MM.1S (cell line): Measurements from ENCODE around the gene LACRT.

Experiments used
- DNase-seq: peaks from one replicate; pipeline ENCODE4 v3.0.0-alpha.2; 2015
- H2AFZ ChIP-seq: fragments of 300-600 bp; sonication (generic); 2 replicates; pipeline ENCODE4 v1.6.0; 2016; ENCODE audit warnings: antibody characterized with exemption, low read length
- H3F3A ChIP-seq: fragments of 300-600 bp; sonication (generic); 2 replicates; pipeline ENCODE4 v1.6.1; 2016; ENCODE audit warnings: mild to moderate bottlenecking, antibody characterized with exemption, low read length, moderate library complexity, mixed read lengths; ENCODE audit not compliant: insufficient read depth
- H3K27ac ChIP-seq: fragments of 300-600 bp; sonication (generic); 2 replicates; pipeline ENCODE4 v1.5.1; 2016; ENCODE audit warnings: mild to moderate bottlenecking, low read length
- H3K27me3 ChIP-seq: fragments of 300-600 bp; sonication (generic); replicated peaks from 2 replicates; pipeline ENCODE4 v1.6.0; 2016; ENCODE audit warnings: low read length; ENCODE audit not compliant: insufficient read depth
- H3K36me3 ChIP-seq: fragments of 300-600 bp; sonication (generic); replicated peaks from 2 replicates; pipeline ENCODE4 v1.6.1; 2016; ENCODE audit warnings: mild to moderate bottlenecking, low read length, mixed read lengths; ENCODE audit not compliant: insufficient read depth
- H3K4me1 ChIP-seq: fragments of 300-600 bp; sonication (generic); 2 replicates; pipeline ENCODE4 v1.6.1; 2016; ENCODE audit warnings: low read length, mixed read lengths
- H3K4me2 ChIP-seq: fragments of 300-600 bp; sonication (generic); 2 replicates; pipeline ENCODE4 v1.6.0; 2016; ENCODE audit warnings: low read depth, low read length
- H3K4me3 ChIP-seq: fragments of 300-600 bp; sonication (generic); 2 replicates; pipeline ENCODE4 v1.5.1; 2016; ENCODE audit warnings: low read length, mixed read lengths
- H3K79me2 ChIP-seq: fragments of 300-600 bp; sonication (generic); 2 replicates; pipeline ENCODE4 v1.6.1; 2016; ENCODE audit warnings: mixed run types, low read length, mixed read lengths
- H3K9ac ChIP-seq: fragments of 300-600 bp; sonication (generic); 2 replicates; pipeline ENCODE4 v1.6.1; 2016; ENCODE audit warnings: low read length, mixed read lengths
- H3K9me2 ChIP-seq: fragments of 300-600 bp; sonication (generic); replicated peaks from 2 replicates; pipeline ENCODE4 v1.6.1; 2016; ENCODE audit warnings: mild to moderate bottlenecking, low read length, mixed read lengths; ENCODE audit not compliant: insufficient read depth
- H3K9me3 ChIP-seq: fragments of 300-600 bp; sonication (generic); replicated peaks from 2 replicates; pipeline ENCODE4 v1.6.1; 2016; ENCODE audit warnings: mild to moderate bottlenecking, low read length, mixed read lengths; ENCODE audit not compliant: insufficient read depth
- H4K20me1 ChIP-seq: fragments of 300-600 bp; sonication (generic); 2 replicates; pipeline ENCODE4 v1.6.1; 2016; ENCODE audit warnings: mild to moderate bottlenecking, low read length, moderate library complexity, mixed read lengths; ENCODE audit not compliant: insufficient read depth
- EZH2 ChIP-seq: fragments of 300-600 bp; sonication (generic); optimal IDR thresholded peaks from 2 replicates; pipeline ENCODE3; 2017; ENCODE audit warnings: low read depth, mild to moderate bottlenecking, antibody characterized with exemption, low read length, mixed read lengths
- EZH2phosphoT487 ChIP-seq: fragments of 300-600 bp; sonication (generic); IDR thresholded peaks from 2 replicates; pipeline ENCODE4 v1.6.1; 2018; ENCODE audit warnings: antibody characterized with exemption, low read length
- TF ChIP-seq, protein P1 (sequence below): fragments of 300-600 bp; sonication (generic); IDR thresholded peaks from 2 replicates; pipeline ENCODE4 v1.5.1; 2016; ENCODE audit warnings: antibody characterized with exemption, low read length, mixed read lengths

Gene LACRT

DNA sequence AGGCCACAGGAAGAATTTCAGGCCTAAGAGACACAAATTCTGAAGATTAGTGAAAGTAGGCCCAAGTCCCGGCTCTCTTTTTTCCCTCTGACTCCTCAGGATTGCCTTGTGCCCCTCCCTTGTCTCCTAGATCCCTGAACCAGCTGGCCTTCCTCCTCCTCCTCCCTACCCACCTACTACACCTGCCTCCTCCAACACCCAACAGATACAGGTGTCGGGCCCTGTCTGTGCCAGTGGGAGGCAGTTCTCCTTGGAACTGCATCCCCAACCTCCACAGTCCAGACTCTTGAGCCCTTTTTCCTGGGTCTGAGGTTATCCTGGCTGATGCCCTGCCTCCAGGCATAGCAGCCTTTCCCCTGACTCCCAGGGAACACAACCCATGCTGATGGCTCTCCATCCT, 48.1 kb downstream of the LACRT start:
- Histone ChIP-seq H3K27ac (no peak overlapping the region), H3F3A (peaks cover 8% of the 10 kb centered on the region; the same call in 1 of the 2 replicates), H3K4me3 (no peak overlapping the region), H3K79me2 (no peaks in the 10 kb centered on the region), H2AFZ (no peak overlapping the region), H3K9me2 (no peaks in the 10 kb centered on the region), H3K4me1 (peaks cover 15% of the 10 kb centered on the region), H4K20me1 (no peaks in the 10 kb centered on the region), H3K9ac (no peak overlapping the region), H3K27me3 (no peaks in the 10 kb centered on the region; the same call in 1 of the 2 replicates), H3K36me3 (no peaks in the 10 kb centered on the region), H3K4me2 (no peak overlapping the region), H3K9me3 (no peaks in the 10 kb centered on the region)
- TF ChIP-seq EZH2 (no peak), EZH2phosphoT487 (no peak)
- TF ChIP-seq, protein P1, sequence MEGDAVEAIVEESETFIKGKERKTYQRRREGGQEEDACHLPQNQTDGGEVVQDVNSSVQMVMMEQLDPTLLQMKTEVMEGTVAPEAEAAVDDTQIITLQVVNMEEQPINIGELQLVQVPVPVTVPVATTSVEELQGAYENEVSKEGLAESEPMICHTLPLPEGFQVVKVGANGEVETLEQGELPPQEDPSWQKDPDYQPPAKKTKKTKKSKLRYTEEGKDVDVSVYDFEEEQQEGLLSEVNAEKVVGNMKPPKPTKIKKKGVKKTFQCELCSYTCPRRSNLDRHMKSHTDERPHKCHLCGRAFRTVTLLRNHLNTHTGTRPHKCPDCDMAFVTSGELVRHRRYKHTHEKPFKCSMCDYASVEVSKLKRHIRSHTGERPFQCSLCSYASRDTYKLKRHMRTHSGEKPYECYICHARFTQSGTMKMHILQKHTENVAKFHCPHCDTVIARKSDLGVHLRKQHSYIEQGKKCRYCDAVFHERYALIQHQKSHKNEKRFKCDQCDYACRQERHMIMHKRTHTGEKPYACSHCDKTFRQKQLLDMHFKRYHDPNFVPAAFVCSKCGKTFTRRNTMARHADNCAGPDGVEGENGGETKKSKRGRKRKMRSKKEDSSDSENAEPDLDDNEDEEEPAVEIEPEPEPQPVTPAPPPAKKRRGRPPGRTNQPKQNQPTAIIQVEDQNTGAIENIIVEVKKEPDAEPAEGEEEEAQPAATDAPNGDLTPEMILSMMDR = no peak
- DNase-seq = no peak

DNA sequence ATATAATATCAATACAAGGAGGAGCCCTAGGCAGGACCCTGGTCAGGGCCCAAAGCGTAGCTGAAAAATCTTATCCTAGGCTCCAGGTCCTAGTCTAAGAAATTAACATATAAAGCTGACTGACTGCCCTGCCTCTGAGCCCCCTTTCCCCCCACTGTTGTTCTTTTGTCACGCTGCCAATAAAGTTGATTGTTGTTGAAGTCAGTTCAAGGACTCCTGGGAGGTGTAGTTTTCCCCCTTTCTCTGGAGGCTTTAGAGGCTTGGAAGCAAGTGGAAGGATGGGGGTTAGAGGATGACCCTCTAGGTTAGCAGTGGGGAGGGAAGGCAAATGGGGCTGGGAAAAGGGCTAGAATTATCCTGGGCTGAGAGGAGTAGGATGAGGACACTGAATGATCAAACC, 49.5 kb downstream of the LACRT start:
- no peak overlapping the region for H3K4me2 ChIP-seq
- TF ChIP-seq, protein P1 = no peak
- H2AFZ ChIP-seq = no peak overlapping the region
- H3K27me3 ChIP-seq = no peaks in the 10 kb centered on the region; the same call in 1 of the 2 replicates
- H3K27ac ChIP-seq = no peak overlapping the region
- H3F3A ChIP-seq = no peaks in the 10 kb centered on the region
- DNase-seq = no peak
- H3K36me3 ChIP-seq = no peaks in the 10 kb centered on the region
- H3K9me2 ChIP-seq = no peaks in the 10 kb centered on the region
- no peaks in the 10 kb centered on the region for H3K79me2 ChIP-seq
- H3K9ac ChIP-seq = no peak overlapping the region
- no peak overlapping the region for H3K4me3 ChIP-seq
- H4K20me1 ChIP-seq = no peaks in the 10 kb centered on the region
- no peaks in the 10 kb centered on the region for H3K9me3 ChIP-seq
- peaks cover under 1% of the 10 kb centered on the region; the same call in 1 of the 2 replicates for H3K4me1 ChIP-seq

DNA sequence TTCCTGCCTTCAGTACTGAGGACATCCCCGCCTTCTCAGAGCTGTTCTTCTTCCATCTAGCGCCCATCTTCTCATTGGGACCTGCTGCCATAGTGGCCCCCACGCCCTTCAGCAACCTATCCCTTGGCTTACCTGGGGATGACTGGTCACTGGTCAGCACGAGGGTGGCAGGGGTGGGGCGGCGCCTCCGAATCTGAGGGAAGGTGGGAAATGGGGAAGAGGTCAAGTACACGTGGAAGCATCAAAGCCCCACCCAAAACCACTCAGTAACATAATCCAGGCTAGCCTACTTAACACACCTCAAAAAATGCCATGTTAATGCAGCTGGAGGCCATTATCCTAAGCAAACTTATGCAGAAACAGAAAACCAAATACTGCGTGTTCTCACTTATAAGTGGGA, 50.6 kb downstream of the LACRT start:
- TF ChIP-seq EZH2phosphoT487 (no peak), EZH2 (no peak)
- TF ChIP-seq, protein P1 = no peak
- DNase-seq = no peak
- Histone ChIP-seq H3K4me3 (no peak overlapping the region), H3K4me1 (0 out of 2 replicates have a peak, but pooled peaks cover 3% of the 10 kb centered on the region), H3K4me2 (no peak overlapping the region), H3K36me3 (no peaks in the 10 kb centered on the region), H3K27me3 (no peaks in the 10 kb centered on the region; the same call in 1 of the 2 replicates), H3K9me2 (no peaks in the 10 kb centered on the region), H3K27ac (no peak overlapping the region), H4K20me1 (no peaks in the 10 kb centered on the region), H3K9me3 (no peaks in the 10 kb centered on the region), H3K9ac (no peak overlapping the region), H3F3A (no peaks in the 10 kb centered on the region), H2AFZ (no peak overlapping the region), H3K79me2 (no peaks in the 10 kb centered on the region)
